PFSK-1 (cell line): Measurements from ENCODE around the gene TULP4.

Experiments used
- FOXP2 ChIP-seq: optimal IDR thresholded peaks from 2 replicates; pipeline ENCODE3; 2011; ENCODE audit warnings: borderline replicate concordance, control low read depth, inconsistent platforms; ENCODE audit not compliant: insufficient read depth; ENCODE audit errors: extremely low read length, extremely low read depth
- POLR2AphosphoS5 ChIP-seq: IDR thresholded peaks from 2 replicates; pipeline ENCODE4 v1.6.1; 2012; ENCODE audit warnings: low read depth, mild to moderate bottlenecking, control low read depth, low read length, moderate library complexity
- SIN3A ChIP-seq: IDR thresholded peaks from 2 replicates; pipeline ENCODE4 v1.6.1; 2012; ENCODE audit warnings: mild to moderate bottlenecking, low read length, moderate library complexity, borderline replicate concordance; ENCODE audit not compliant: insufficient read depth
- TAF1 ChIP-seq: IDR thresholded peaks from 2 replicates; pipeline ENCODE4 v1.6.1; 2012; ENCODE audit warnings: low read length, control low read depth, borderline replicate concordance; ENCODE audit not compliant: insufficient read depth
- TF ChIP-seq, protein P1 (sequence below), 2 experiments: IDR thresholded peaks; 2 replicates each; pipeline versions ENCODE4 v1.6.1 to v1.8.0; 2011 to 2012; ENCODE audit warnings: low read depth in 2 of 2, low read length in 2 of 2, control low read depth in 1 of 2, inconsistent platforms in 1 of 2, mild to moderate bottlenecking in 1 of 2, moderate library complexity in 1 of 2; ENCODE audit not compliant: insufficient read depth in 1 of 2

TULP4 gene

DNA sequence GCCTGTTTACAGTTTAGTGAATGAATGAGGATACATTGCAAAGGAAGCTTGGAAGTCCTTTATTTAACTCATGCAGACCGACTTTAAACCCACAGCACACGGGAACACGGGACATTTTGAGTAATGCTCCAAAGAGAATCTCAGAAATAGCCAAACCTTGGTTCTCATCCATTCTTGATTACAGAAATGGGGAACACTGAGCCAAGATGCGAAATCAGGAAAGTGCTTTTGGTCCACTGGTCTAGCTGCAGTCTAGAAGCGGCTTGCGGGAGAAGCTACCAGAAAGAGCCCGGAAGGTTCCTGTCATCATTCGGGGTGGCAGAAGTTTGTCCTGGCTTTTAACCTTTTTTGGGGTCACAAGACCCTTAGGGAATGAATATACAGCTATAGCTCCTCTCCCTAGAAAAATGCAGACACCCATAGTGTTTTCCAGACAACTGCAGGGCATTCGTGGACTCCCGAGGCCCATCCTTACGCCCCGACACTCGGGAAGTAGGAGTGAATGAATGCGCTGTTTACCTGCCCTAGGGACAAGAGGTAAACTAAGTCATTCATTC is 247.2 kb downstream of the TULP4 start:
- TF ChIP-seq SIN3A: no peak
- no peak for TF ChIP-seq POLR2AphosphoS5
- no peak for TF ChIP-seq TAF1
- TF ChIP-seq, protein P1, sequence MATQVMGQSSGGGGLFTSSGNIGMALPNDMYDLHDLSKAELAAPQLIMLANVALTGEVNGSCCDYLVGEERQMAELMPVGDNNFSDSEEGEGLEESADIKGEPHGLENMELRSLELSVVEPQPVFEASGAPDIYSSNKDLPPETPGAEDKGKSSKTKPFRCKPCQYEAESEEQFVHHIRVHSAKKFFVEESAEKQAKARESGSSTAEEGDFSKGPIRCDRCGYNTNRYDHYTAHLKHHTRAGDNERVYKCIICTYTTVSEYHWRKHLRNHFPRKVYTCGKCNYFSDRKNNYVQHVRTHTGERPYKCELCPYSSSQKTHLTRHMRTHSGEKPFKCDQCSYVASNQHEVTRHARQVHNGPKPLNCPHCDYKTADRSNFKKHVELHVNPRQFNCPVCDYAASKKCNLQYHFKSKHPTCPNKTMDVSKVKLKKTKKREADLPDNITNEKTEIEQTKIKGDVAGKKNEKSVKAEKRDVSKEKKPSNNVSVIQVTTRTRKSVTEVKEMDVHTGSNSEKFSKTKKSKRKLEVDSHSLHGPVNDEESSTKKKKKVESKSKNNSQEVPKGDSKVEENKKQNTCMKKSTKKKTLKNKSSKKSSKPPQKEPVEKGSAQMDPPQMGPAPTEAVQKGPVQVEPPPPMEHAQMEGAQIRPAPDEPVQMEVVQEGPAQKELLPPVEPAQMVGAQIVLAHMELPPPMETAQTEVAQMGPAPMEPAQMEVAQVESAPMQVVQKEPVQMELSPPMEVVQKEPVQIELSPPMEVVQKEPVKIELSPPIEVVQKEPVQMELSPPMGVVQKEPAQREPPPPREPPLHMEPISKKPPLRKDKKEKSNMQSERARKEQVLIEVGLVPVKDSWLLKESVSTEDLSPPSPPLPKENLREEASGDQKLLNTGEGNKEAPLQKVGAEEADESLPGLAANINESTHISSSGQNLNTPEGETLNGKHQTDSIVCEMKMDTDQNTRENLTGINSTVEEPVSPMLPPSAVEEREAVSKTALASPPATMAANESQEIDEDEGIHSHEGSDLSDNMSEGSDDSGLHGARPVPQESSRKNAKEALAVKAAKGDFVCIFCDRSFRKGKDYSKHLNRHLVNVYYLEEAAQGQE (IDR thresholded peaks at IDR 0.05; ENCODE audit: insufficient read depth in 1 of 2, low read depth in 2 of 2, low read length in 2 of 2): no peak
- no peak for TF ChIP-seq FOXP2

DNA sequence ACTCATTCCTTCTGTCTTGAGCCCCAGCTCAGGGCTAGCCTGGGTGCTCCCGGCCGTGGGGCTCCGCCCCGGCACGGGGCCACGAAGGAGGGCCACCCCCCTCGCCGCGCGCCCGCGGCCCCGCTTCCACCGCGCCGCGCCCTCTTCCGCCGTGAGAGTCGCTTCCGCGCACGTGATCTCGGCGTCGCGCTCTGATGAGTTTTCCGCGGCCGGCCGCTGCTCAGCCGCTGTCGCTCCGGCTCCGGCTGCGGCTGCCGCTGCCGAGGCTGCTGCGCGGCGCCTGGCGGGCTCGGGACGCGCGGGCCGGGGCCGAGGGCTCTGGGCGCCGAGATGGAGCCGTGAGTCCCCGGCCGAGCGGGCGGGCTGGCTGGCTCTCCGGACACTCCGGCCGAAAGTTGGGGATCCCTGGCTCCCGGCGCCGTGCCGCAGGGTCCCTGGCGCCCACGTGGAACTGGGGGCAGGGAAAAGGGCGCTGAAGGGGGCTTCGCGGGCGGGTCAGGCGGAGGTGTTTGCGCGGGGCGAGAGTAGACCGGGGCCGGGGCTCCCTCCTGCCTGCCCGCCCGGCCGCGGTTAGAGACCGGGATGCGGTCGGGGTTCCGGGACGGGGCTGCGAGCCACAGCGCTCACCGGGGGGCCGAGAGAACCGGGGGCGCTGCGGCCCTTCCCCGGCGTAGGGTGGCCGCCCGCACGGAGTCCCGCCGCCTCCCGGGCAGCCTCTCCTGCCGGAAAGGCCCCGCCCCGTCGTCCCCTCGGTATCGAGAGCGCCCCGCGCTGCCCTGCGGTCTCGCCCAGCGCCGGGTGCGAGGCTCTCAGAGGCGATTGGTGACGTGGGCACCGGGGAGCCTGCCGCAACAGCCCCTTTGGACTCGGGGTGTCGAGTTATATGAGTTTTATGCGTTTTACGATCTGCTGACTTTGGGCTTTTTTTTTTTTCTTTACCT is 247.9 kb downstream of the TULP4 start, which contains the start of gene TMEM181:
TSS of gene TMEM181 (plus strand) at position 197 of the 941 bp plus-strand sequence. CDS start at position 331, 134 bp downstream.
- TF ChIP-seq POLR2AphosphoS5 (peak; percentile 66; the same call in 1 of the 2 replicates), TAF1 (peak; percentile 79; the same call in 1 of the 2 replicates), SIN3A (peak; percentile 81; the same call in 1 of the 2 replicates), FOXP2 (peak; percentile 87)
- TF ChIP-seq, protein P1 (IDR thresholded peaks at IDR 0.05; ENCODE audit: insufficient read depth in 1 of 2, low read depth in 2 of 2, low read length in 2 of 2): 0 out of 4 replicates have a peak, but pooled peaks of 1 of the 2 experiments have one; percentile 19

DNA sequence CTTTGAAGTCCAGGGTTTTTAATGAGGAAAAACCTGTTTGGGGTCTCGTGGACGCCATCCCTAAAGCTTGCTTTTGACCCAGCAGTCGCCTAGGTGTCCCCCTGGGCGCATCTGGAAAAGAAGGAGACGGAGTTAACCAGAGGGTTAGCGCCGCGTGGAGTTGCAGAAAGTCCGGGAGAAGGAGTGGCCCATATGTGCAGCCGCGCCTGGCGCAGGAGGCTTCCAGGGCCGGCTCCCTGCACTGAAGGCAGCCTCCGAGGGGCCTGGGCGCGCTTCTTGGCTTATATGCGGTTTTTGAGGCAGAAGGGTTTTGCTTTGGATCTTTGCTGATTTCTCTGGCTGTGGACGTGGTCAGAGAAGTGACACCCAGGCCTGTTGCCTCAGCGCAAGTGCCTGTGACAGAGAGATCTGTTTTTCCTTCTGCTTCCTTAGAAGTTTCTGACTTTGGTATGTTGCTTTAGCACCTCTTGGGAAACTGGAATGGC is 248.6 kb downstream of the TULP4 start:
- TF ChIP-seq FOXP2 (no peak), POLR2AphosphoS5 (no peak), TAF1 (no peak), SIN3A (no peak)
- TF ChIP-seq, protein P1 (IDR thresholded peaks at IDR 0.05; ENCODE audit: insufficient read depth in 1 of 2, low read depth in 2 of 2, low read length in 2 of 2): no peak
